NCI-H1105 (cell line): ENCODE results near the gene ACO2.
"Not testable (repeated sequence)": the region's sequence is repeated elsewhere in the genome, so short reads cannot be mapped to it uniquely, and the experiment has no call there.

Source experiments
- DNase-seq: peaks from one replicate; lab custom pipeline; 2025; lab: John Stamatoyannopoulos, UW

ACO2 gene

GRCh38 chr22:41468381-41469217, at the start of gene ACO2, which contains the start of gene PHF5A:
TSS of gene ACO2 (plus strand) at chr22:41469117. CDS start at chr22:41469147, 30 bp downstream.
TSS of gene PHF5A (minus strand) at chr22:41468692. CDS start at chr22:41468653, 39 bp downstream.
- DNase-seq = peak; percentile 92

GRCh38 chr22:41425660-41426365, 43.1 kb upstream of the ACO2 start:
- DNase-seq = no peak

- DNase-seq = no peak
Measured at GRCh38 chr22:41429232-41429950, 39.5 kb upstream of the ACO2 start.

- DNase-seq = no peak
Measured at GRCh38 chr22:41429951-41430332, 39.0 kb upstream of the ACO2 start.

- DNase-seq = no peak
Measured at GRCh38 chr22:41431656-41432055, 37.3 kb upstream of the ACO2 start.

- not testable (repeated sequence) for DNase-seq
Measured at GRCh38 chr22:41433480-41433879, 35.4 kb upstream of the ACO2 start.

- DNase-seq = not testable (repeated sequence)
Measured at GRCh38 chr22:41434361-41435003, 34.4 kb upstream of the ACO2 start.

- DNase-seq = no peak
Measured at GRCh38 chr22:41435560-41435959, 33.4 kb upstream of the ACO2 start.

- no peak for DNase-seq
Measured at GRCh38 chr22:41436322-41437113, 32.4 kb upstream of the ACO2 start.

- no peak for DNase-seq
Measured at GRCh38 chr22:41437198-41437597, 31.7 kb upstream of the ACO2 start.

- not testable (repeated sequence) for DNase-seq
Measured at GRCh38 chr22:41440511-41440910, 28.4 kb upstream of the ACO2 start.

- DNase-seq = no peak
Measured at GRCh38 chr22:41442240-41442792, 26.6 kb upstream of the ACO2 start.

- DNase-seq = peak; percentile 92
Measured at GRCh38 chr22:41444360-41445128, 24.4 kb upstream of the ACO2 start.

GRCh38 chr22:41445129-41446056, 23.5 kb upstream of the ACO2 start:
- DNase-seq = no peak

GRCh38 chr22:41446057-41446501, 22.8 kb upstream of the ACO2 start:
- no peak for DNase-seq

- peak; percentile 91 for DNase-seq
Measured at GRCh38 chr22:41446639-41447434, 22.1 kb upstream of the ACO2 start, which contains the start of gene TOB2. TSS of gene TOB2 (minus strand) at chr22:41446801. CDS start at chr22:41437345, 9,456 bp downstream.

GRCh38 chr22:41447435-41448188, 21.3 kb upstream of the ACO2 start:
- peak; percentile 64 for DNase-seq
